ENCODE measurements around the gene ST6GALNAC2.
A peak's percentile ranks its signal among the peaks of the same experiment; 100 is the strongest.
"Not testable (repeated sequence)": the region's sequence is repeated elsewhere in the genome, so short reads cannot be mapped to it uniquely, and the experiment has no call there.

Gene ST6GALNAC2

DNA sequence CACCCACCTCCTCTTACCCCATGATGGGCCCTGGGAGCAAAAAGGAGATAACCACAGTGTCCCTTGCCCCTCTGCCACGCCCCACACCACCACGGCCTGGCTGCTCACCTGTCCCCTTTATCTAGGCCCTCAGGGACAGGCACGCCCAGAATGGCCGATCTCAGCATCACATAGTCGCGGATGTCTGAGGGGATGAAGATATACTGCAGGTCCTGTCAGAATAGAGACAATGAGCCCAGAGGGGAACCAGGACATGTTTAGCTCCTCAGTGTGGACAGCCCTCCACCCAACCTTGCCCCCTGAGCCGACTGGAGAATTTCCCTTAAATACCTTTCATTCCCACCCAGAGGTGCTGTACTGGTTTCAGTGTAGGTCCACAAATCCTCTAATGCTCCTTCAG, 15.2 kb downstream of the ST6GALNAC2 start:
- no peak for DNase-seq

DNA sequence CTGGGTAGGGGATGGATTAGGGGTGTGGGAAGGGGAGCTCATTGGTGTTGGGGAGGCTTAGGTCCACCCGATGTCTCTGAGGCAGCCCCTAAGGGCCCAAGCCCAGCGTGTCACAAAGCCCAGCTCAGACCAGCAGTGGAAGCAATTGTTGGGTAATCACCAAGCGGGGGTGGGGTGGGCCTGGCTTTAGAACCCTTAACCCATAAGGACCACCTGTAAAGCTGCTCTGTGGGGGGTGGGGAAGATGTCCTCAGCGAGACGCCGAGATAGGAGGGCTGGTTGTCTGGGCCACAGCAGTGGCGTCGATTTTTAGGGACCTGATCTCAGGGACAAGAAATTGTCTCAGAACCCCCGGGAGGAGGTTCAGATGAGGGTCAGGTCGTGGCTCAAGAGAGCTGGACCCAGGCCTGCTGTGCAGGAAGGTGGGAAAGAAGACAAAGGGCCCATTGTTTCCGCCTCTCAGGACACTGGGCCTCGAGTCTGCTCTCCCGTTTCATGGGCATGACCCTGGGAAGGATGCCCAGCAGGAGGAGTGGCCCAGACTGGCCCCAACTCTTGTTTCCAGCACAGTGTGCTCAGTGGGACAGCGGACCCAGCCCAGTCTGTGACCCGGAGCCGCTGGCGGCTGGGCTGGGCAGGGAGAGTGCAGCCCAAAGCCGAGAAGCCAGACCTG, 15.9 kb downstream of the ST6GALNAC2 start:
- no peak for DNase-seq

DNA sequence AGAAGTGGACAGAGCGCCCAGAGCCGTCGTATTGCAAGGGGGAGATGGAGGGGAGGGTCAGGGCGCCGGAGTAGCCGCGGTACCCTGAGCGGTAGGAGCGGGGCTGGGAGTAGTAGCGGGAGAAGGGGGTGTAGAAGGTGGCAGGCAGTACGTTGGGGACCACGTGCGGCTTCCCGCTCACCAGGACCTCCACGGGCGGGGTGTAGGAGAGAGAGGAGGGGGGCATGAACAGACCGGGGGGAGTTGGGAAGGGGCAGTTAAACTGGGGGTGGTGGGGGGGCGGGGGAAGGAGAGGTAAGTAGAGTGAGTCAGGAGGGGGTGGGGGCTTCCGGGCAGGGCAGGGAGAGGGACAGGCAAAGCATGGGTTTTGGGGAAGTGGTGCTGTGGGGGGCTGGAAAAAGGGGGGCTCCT, 16.8 kb downstream of the ST6GALNAC2 start:
- DNase-seq: no peak

DNA sequence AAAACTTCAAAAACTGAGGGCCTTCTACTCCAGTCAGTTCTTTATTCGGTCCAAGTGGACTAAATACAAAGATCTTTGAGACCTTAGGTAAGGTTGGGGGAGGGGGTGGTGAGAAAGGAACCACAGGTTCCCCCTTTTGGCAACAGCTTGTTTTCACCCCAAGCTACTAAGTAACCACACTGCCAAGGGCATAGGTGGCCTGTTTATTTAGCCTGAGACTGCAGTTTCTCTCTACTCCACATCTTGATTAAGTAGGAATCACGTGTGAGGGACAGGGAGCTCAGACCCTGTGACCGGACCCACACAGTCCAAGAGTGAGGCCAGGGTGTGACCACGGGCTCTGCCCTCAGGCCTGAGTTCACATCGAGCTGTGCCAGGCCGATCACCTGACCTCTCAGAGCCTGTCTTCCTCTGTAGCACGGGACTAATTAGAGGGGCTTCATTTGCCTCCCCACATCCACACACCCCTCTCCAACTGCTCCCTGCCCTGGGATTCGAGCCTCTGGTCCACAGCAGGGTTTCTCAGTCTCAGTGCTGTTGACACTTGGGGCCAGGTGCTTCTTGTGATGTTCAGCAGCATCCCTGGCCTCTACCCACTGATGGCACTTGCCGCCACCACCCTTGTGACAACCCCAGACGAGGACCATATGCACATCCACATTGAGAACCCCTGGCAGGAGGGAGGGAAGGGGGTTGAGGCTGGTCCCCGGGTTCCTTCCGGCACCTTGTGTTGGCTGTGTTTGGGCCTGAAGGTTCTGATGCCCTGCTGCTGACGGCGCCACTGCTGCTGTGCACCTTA, 17.8 kb downstream of the ST6GALNAC2 start:
- no peak for DNase-seq

DNA sequence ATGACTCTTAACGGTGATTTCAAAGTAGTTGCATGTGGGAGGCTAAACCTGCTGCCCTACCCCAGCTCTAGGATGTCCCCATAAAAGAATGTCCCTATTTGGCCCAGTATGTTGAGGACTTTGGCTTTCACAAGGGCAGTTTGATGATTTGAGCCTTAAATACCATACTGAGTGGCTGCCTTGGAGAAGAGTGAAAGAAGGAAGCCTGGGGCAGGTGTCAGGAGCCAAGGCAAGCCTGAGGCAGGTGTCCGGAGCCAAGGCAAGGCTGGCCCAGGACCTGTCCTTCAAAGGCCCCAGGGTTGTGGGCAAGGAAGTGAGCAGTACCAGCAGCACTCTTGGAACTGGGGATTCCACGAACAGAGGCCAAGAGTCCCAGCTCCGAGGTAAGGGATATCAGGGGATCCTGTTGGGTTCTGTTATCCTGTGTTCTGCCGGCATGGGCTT, 18.6 kb downstream of the ST6GALNAC2 start:
- DNase-seq: no peak

DNA sequence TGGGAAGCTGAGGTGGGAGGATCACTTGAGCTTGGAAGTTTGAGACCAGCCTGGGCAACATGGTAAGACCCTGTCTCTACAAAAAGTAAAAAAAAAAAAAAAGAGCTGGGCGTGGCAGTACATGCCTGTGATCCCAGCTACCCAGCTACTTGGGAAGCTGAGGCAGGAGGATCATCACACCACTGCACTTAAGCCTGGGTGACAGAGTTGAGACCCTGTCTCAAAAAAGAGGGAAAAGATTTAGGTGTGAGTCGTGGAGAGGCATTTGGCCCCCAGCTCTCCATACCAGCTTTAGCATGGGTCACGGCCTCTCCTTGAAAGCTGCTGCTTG, 19.1 kb downstream of the ST6GALNAC2 start:
- DNase-seq: no peak

DNA sequence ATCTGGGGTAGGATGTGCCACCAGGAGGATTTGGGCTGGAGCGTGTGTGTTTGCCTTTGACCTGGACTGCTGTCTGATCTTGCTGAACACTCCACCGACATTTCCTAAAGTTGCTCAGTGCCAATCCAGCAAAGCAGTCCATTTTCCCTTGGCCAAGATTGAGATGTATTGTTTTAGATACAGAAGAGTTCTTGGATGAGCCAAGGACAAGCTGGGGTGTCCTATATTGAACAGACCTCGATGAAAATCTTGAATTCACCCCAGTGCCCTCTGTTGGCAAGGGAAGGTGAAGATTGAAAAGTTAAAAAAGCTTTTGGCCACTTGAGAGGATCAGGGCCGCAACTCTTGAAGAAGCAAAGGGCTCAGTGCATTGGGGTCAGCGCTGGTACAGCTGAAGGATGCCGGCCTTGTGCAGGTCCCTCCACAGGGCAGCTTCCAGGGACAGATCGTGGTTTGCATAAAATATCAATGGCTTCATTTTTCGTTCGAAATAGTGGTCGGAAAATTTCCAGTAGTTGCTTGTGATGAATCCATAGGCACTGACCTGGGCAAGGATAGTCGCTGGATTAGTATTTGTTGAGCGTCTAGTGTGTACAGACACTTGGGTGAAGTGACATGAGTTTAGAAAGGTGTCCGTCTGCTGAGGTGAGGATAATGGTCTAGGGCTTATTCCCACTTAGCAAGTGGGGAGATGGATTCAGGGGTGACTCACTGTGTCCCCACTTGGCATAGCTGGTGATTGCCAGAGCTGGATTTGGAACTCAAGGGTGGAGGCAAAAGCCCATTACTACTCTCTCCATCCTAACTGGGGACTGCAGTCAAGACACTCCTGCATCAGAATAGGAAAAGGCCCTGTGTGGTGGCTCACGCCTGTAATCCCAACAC, 19.7 kb downstream of the ST6GALNAC2 start:
- no peak for DNase-seq

DNA sequence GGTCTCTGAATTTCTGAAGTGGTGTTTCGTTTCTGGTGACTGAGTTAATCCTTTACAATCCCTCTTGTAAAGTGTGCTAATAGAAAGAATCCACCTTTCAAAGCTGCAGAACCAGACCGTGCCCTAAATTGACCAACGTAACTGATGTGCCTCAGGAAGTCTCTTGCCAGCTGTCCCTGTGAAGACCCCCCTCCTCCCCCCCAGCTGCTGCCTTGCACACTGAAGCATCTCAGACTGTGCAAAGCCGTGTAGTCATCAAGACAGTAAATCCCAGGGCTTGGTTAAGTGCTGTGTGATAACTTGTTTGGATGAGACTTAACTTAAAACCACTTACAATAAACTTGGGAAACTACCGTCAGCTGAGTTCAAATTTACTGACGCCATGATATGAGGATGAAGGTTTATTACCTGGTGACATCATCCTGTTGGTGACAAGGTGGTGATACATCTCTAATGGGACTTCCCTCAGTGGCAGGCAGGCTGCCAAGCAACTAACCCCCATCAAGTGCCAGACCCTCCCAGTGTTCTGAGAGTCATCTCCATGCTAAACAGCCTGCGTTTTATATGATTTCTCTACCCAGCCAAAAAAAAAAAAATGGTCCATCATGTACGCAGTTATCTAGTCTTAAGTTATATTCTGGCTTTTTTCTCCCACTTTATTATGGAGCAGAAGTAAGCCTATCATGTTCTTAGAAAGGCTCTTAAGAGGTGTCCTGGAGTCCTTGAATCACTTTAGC, 20.5 kb downstream of the ST6GALNAC2 start:
- not testable (repeated sequence) for DNase-seq

DNA sequence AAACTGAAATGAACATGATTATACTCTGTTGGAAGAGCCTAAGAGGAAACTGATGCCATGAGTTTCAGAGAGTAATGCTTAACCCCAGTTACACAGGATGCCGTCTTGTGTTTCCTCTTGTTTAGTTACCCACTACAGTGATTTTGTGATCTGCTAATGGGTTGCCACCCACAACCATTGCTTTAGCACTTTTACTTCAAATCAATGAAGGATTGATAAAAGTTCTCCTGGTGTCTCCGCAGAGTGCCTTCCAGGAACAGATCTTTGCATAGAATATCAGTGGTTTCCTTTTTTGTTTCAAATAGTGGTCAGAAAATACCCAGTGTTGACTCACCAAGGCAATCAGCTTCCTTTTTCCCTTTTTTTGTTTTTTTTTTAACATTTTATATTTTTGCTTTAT, 22.3 kb downstream of the ST6GALNAC2 start:
- not testable (repeated sequence) for DNase-seq

DNA sequence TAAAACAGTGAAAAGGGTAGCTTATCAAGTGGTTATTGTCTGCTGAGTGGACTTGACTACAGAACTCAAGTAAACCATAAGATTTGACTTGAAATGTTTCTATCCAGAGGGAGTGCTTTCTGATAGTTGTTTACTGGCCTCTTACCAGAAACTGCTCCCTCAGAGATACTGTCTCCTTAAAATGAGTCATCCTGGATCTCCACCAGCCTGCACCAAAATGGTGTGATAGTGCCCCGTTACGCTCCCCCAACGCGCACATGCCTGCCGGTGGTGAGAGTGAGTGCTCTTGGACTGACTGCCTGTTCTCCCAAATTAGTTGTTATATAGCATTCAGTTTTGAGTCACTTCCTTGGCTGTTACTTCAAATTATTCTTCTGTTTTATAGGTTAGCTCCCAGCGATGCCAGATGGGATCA, 22.9 kb downstream of the ST6GALNAC2 start:
- no peak for DNase-seq

DNA sequence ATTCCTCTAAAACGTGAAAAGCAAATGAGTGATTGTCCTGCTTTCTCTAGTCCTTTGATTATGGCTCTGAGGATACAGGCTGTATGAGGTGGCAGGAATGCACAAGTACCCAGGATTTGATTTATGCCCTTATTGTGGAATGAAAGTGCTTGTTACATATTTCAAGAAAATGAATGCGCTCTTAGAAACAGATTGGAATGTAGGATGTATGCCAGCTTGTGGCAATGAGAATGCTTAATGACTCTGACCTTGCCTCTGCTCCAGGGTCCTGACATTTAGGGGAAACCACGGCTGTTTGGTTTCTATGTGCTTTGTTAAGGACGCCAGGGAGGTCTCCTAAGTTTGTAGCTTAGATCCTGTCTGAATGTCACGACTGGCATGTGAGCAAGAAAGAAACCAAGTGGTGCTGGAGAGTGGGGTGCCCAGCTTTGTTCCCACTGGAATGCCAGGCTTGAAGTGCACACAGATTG, 23.8 kb downstream of the ST6GALNAC2 start:
- no peak for DNase-seq

DNA sequence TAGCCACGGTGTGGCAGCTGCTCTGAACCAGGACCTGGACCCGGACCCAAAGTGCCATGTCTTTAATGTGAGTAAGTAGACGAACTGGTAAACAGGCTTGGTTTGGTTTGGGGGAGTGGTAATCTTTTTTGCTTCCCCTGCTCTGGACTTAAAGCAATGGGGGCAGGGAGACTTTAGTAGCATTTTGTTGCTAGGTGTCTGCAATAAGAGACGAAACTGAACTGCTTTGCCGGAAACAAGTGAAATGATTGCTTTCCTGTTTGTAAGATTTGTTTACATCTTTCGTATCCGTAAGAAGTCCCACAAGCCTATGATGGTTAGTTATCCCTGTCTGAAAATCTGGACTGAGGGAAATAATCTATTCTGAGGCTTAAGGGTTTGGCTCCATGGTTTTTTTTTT, 24.3 kb downstream of the ST6GALNAC2 start:
- no peak for DNase-seq

DNA sequence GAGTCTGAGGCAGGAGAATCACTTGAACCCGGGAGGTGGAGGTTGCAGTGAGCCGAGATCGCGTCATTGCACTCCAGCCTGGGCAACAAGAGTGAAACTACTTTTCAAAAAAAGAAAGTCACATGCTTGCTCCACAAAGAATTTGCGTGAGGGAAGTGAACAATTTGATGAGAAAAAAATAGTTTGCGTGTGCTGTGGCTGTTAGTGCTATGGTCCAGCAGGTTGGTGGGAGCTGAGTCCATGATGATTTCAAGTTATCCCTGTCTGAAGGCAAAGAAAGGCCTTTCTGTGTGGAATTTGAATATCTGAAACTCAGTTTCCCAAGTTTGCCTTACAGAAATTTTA, 24.8 kb downstream of the ST6GALNAC2 start:
- DNase-seq: no peak

DNA sequence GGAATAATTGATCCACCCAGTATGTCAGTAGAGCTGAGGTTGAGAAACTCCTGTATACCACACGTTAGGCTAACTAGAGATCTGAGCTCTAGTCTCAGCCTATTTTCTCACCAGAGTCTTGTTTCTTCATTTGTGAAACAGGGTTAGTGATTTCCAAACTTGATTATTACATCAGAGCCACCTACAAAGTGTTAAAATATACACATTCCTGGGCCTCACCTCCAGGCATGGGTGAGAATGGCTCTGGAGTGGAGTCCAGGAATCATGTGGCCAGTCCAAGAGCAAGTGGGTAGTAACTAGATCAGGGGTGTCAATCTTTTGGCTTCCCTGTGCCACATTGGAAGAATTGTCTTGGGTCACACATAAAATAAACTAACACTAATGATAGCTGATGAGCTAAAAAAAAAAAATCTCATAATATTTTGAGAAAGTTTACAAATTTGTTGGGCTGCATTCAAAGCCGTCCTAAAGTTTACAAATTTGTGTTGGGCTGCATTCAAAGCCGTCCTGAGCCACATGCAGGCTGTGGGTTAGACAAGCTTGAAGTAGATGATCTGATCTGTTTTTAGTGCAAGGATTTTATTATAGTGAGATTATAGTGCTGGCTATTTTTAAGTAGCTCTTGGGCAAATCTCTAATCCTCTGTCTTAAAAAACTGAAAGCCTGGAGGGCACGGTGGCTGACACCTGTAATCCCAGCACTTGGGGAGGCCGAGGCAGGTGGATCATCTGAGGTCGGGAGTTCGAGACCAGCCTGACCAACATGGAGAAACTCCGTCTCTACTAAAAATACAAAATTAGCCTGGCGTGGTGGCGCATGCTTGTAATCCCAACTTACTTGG, 25.4 kb downstream of the ST6GALNAC2 start:
- DNase-seq: no peak

DNA sequence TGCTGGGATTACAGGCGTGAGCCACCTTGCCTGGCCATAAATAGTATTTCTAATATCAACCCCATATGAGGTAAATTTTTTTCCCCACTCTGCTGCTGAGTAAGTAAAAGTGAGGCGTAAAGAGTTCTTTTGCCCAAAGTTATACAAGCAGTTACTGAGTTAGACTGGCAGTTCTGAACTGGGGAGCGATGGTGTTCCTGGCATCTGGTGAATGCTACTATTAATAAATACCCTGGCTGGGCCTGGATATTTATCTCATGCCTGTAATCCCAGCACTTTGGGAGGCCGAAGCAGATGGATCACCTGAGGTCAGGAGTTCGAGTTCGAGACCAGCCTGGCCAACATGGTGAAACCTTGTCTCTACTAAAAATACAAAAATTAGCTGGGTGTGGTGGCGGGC, 26.2 kb downstream of the ST6GALNAC2 start:
- DNase-seq: not testable (repeated sequence)

DNA sequence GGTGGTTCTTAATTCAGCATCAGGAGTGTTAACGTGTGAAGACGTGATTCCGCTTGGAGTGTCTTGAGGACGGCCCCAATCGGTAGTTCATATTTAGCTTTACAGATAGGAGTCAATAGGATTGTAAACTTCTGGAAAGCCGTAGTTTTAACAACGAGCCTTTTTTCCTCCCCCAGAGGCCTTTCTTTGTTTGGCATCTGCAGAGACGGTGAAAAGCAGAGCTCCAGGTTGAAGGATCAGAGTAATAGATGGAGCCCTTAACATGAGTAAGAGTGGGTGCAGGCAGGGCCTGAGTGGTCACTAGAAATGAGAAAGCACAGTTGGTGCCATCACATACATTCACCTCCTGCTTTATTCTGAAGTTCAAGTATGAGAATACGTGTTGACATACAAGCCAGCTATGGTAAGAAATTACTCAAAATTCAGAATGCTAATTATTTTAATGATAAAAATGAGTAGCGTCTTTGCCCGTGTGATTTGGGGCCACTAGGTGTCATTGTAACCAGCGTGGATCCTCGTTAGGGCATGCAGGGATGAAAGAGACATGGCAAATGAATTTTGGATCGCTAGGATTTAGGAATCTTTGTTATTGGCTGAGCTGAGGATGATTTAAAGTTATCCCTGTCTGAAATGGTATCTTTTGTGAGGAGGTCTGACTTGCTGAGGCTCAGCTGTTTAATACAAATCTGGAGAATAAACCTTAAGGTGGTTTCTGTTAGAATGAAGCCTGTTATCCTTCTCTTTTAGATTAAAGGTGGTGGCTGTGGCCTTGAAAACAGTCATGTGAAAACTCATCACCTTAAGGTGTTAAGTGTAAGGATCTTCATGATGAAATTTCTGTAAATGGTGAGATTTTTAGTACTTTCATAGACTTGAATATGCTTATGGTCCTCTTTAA, 27.2 kb downstream of the ST6GALNAC2 start:
- DNase-seq: no peak

DNA sequence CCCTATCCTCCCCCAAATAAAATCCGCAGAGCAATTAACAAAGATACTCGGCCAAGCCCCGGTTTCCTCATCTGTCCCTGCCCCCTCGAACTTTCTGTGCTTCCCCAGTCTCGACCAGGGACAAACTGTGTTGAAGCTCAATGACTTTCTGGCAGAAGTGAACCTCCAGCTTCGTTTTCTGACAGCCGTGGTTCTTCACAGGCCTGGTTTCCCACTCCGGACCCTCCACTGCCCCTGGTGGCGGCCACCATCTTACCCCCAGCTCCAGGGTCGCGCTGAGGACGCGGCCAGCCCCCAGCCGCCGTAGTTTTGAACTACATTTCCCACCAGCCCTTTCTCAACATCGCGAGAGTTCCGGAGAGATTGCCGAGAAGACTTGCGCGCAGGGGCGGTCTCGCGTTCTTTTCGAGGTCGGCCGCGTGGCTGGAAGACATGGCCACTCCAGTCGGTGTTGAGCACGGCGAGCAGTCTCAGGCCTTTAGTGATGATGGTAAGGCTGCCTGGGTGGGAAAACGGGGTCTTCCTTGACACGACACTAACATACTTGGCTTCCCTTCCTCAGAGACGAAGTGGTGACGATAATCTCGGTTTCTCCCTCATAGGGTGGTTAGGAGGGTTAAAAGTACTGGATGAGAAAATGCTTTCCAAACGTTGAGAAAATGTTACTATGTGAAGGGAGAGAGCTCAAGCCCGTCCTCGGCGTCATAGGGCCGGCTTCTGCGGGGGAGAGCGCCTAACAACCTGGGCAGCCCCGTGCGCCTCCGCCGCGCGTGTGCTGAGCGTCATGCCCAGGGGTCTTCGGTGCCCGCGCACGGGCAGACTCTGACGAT, 28.1 kb downstream of the ST6GALNAC2 start:
- peak; percentile 96 for DNase-seq

DNA sequence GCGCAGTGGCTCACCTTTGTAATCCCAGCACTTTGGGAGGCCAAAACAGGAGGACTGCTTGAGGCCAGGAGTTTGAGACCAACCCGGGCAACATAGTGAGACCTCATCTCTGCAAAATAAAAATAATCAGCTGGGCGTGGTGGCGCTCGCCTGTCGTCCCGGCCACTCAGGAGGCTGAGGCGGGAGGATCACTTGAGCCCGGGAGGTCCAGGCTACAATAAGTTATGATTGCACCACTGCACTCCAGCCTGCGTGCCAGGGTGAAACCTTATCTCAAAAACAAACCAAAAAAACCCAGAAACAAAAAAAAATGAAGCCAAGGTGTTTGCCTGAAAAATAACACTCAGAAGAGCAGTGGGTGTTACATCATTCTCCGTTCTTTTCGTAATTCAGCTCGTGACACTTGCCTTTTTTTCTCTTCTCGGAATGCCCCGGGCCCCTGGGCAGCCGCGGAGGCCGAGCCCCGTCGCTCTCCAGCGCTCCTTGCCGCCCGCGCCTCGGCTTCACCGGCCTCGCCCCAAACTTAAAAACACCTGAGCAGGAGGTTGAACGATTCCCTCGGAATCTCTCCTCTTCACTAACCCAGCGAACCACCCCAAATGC, 28.8 kb downstream of the ST6GALNAC2 start:
- no peak for DNase-seq

DNA sequence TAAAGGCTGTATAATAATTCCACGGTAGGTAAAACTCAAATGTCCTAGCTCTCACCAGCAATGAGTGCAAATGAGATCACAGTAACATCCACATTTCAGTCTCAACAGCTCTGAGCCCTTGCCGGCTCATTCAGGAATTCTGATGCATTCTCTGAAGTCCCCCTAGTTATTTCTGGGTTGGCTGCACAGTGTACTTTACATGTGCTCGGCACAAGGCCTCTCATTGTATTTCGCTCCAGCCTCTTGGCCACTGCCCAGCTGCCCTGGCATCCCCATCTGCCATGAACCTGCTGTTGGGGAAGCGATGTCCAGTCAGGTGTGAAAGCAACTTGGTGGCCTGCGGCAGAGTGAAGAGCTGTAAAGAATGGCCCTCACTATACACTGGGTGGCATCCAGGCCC, 31.5 kb downstream of the ST6GALNAC2 start:
- DNase-seq: no peak

Data from left hindlimb (tissue), 1 donor.